ENCODE data around the gene KCNQ1. TPM values are rescaled to one million over a fixed set of nuclear protein-coding genes. Genes with fewer than 3 reads are reported as not detected.

The KCNQ1 gene
- total and polyA plus RNA-seq, 9 of the 15 experiments (the other 6 are each of a cell fraction or from before 2014, with no cell fraction given), result 0.44 TPM; not detected in 8

DNA sequence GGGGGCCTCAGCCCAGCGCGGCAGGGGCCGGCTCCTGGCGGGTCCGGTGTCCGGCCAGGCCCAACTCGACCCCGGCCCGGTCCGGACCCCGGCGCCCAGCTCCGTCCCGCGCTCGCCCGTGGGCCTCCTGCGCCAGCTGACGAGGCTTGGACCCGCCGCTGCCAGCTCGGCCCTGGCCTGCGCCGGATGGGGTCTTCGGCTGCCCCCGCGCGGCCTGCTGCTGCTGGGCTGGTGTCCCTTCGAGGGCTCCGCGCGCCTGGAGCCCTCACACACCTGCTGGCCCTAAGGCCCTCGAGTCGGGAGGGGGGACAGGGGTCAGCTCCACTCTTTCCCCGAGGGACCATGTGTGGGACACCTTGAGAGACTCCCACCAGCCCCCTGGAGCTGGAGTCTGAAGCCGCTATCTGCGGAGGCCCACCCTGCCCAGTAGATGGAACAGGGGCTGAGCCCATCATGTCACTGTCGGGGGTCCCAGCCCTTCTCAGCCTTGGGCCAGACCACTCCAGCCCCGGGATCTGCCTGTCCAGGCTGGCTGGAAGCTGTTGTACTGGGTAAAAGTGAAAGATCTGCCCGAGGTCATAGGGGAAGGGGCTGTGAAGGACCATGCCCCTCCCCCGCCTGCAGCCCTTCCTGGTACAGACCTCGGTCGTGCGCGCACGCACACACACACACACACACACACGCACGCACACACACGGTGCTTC is 441.5 kb downstream of the KCNQ1 start (continued):
- TF ChIP-seq, protein P1, sequence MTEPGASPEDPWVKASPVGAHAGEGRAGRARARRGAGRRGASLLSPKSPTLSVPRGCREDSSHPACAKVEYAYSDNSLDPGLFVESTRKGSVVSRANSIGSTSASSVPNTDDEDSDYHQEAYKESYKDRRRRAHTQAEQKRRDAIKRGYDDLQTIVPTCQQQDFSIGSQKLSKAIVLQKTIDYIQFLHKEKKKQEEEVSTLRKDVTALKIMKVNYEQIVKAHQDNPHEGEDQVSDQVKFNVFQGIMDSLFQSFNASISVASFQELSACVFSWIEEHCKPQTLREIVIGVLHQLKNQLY (CRISPR knock-in tag; conservative IDR thresholded peaks at IDR 0.05), result no peak
- no peak for TF ChIP-seq ZNF584 (CRISPR knock-in tag; IDR thresholded peaks at IDR 0.05; ENCODE audit: low read depth)
- TF ChIP-seq, protein P2, sequence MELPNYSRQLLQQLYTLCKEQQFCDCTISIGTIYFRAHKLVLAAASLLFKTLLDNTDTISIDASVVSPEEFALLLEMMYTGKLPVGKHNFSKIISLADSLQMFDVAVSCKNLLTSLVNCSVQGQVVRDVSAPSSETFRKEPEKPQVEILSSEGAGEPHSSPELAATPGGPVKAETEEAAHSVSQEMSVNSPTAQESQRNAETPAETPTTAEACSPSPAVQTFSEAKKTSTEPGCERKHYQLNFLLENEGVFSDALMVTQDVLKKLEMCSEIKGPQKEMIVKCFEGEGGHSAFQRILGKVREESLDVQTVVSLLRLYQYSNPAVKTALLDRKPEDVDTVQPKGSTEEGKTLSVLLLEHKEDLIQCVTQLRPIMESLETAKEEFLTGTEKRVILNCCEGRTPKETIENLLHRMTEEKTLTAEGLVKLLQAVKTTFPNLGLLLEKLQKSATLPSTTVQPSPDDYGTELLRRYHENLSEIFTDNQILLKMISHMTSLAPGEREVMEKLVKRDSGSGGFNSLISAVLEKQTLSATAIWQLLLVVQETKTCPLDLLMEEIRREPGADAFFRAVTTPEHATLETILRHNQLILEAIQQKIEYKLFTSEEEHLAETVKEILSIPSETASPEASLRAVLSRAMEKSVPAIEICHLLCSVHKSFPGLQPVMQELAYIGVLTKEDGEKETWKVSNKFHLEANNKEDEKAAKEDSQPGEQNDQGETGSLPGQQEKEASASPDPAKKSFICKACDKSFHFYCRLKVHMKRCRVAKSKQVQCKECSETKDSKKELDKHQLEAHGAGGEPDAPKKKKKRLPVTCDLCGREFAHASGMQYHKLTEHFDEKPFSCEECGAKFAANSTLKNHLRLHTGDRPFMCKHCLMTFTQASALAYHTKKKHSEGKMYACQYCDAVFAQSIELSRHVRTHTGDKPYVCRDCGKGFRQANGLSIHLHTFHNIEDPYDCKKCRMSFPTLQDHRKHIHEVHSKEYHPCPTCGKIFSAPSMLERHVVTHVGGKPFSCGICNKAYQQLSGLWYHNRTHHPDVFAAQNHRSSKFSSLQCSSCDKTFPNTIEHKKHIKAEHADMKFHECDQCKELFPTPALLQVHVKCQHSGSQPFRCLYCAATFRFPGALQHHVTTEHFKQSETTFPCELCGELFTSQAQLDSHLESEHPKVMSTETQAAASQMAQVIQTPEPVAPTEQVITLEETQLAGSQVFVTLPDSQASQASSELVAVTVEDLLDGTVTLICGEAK (IDR thresholded peaks at IDR 0.05), result no peak
- TF ChIP-seq, protein P2 (CRISPR knock-in tag; IDR thresholded peaks at IDR 0.05), result no peak
- TF ChIP-seq, protein P3, sequence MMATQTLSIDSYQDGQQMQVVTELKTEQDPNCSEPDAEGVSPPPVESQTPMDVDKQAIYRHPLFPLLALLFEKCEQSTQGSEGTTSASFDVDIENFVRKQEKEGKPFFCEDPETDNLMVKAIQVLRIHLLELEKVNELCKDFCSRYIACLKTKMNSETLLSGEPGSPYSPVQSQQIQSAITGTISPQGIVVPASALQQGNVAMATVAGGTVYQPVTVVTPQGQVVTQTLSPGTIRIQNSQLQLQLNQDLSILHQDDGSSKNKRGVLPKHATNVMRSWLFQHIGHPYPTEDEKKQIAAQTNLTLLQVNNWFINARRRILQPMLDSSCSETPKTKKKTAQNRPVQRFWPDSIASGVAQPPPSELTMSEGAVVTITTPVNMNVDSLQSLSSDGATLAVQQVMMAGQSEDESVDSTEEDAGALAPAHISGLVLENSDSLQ (IDR thresholded peaks at IDR 0.05), result no peak
- TF ChIP-seq, protein P4, sequence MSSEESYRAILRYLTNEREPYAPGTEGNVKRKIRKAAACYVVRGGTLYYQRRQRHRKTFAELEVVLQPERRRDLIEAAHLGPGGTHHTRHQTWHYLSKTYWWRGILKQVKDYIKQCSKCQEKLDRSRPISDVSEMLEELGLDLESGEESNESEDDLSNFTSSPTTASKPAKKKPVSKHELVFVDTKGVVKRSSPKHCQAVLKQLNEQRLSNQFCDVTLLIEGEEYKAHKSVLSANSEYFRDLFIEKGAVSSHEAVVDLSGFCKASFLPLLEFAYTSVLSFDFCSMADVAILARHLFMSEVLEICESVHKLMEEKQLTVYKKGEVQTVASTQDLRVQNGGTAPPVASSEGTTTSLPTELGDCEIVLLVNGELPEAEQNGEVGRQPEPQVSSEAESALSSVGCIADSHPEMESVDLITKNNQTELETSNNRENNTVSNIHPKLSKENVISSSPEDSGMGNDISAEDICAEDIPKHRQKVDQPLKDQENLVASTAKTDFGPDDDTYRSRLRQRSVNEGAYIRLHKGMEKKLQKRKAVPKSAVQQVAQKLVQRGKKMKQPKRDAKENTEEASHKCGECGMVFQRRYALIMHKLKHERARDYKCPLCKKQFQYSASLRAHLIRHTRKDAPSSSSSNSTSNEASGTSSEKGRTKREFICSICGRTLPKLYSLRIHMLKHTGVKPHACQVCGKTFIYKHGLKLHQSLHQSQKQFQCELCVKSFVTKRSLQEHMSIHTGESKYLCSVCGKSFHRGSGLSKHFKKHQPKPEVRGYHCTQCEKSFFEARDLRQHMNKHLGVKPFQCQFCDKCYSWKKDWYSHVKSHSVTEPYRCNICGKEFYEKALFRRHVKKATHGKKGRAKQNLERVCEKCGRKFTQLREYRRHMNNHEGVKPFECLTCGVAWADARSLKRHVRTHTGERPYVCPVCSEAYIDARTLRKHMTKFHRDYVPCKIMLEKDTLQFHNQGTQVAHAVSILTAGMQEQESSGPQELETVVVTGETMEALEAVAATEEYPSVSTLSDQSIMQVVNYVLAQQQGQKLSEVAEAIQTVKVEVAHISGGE (CRISPR knock-in tag; IDR thresholded peaks at IDR 0.05), result no peak
- no peak for TF ChIP-seq ESRRA (IDR thresholded peaks at IDR 0.05; ENCODE audit: borderline replicate concordance, low read depth)
- TF ChIP-seq KAT8 (IDR thresholded peaks at IDR 0.05; ENCODE audit: low read depth), result no peak
- TF ChIP-seq BRD4 (IDR thresholded peaks at IDR 0.05), result no peak
- TF ChIP-seq, protein P5, sequence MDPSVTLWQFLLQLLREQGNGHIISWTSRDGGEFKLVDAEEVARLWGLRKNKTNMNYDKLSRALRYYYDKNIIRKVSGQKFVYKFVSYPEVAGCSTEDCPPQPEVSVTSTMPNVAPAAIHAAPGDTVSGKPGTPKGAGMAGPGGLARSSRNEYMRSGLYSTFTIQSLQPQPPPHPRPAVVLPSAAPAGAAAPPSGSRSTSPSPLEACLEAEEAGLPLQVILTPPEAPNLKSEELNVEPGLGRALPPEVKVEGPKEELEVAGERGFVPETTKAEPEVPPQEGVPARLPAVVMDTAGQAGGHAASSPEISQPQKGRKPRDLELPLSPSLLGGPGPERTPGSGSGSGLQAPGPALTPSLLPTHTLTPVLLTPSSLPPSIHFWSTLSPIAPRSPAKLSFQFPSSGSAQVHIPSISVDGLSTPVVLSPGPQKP (CRISPR knock-in tag; IDR thresholded peaks at IDR 0.05), result no peak
- no peak for TF ChIP-seq ELF2 (CRISPR knock-in tag; IDR thresholded peaks at IDR 0.05)
